ENCODE data around the gene ANXA2. TPM values are rescaled to one million over a fixed set of nuclear protein-coding genes. Genes with fewer than 3 reads are reported as not detected.

The ANXA2 gene
- total RNA-seq, 1 donor, result 3,136 TPM

DNA sequence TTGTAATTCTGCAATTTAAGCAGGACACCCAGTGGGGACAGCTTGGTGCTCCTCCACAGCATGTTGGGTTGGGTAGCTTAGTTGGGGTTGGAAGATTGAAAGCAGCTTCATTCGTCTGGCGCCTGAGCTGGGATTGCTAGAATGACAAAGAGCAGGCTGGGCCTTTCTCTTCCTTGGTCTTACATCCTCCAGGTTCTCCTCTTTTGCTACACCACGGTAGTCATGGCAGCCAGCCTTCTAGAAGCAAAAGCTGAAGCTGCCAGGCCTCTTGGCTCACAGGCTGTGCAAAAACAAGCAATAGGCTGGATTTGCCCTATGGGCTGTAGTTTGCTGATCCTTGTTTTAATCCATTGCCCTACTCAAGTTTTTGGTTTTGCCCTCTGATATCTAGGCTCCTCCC, 3.2 kb upstream of the ANXA2 start:
- TF ChIP-seq, protein P1, sequence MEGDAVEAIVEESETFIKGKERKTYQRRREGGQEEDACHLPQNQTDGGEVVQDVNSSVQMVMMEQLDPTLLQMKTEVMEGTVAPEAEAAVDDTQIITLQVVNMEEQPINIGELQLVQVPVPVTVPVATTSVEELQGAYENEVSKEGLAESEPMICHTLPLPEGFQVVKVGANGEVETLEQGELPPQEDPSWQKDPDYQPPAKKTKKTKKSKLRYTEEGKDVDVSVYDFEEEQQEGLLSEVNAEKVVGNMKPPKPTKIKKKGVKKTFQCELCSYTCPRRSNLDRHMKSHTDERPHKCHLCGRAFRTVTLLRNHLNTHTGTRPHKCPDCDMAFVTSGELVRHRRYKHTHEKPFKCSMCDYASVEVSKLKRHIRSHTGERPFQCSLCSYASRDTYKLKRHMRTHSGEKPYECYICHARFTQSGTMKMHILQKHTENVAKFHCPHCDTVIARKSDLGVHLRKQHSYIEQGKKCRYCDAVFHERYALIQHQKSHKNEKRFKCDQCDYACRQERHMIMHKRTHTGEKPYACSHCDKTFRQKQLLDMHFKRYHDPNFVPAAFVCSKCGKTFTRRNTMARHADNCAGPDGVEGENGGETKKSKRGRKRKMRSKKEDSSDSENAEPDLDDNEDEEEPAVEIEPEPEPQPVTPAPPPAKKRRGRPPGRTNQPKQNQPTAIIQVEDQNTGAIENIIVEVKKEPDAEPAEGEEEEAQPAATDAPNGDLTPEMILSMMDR (IDR thresholded peaks at IDR 0.05; ENCODE audit: insufficient read depth, low read length), result no peak
- DNase-seq (ENCODE audit: low read depth), result peak; percentile 56

GRCh38 chr15:60399931-60400330, 2.1 kb upstream of the ANXA2 start:
- peak; percentile 76 for DNase-seq (ENCODE audit: low read depth)
- TF ChIP-seq, protein P1 (IDR thresholded peaks at IDR 0.05; ENCODE audit: insufficient read depth, low read length), result no peak
- no peak overlapping the region for H3K4me3 ChIP-seq (ENCODE audit: low read depth, low read length)

More for the DNA sequence above, 3.2 kb upstream of the ANXA2 start:
- H3K4me3 ChIP-seq (ENCODE audit: low read depth, low read length), result no peak overlapping the region

- DNase-seq (ENCODE audit: low read depth), result no peak
- H3K4me3 ChIP-seq (ENCODE audit: low read depth, low read length), result peak overlapping the region; percentile 57
- TF ChIP-seq, protein P1 (IDR thresholded peaks at IDR 0.05; ENCODE audit: insufficient read depth, low read length), result no peak
These were observed 1.6 kb upstream of the ANXA2 start for GRCh38 chr15:60399246-60399915.

DNA sequence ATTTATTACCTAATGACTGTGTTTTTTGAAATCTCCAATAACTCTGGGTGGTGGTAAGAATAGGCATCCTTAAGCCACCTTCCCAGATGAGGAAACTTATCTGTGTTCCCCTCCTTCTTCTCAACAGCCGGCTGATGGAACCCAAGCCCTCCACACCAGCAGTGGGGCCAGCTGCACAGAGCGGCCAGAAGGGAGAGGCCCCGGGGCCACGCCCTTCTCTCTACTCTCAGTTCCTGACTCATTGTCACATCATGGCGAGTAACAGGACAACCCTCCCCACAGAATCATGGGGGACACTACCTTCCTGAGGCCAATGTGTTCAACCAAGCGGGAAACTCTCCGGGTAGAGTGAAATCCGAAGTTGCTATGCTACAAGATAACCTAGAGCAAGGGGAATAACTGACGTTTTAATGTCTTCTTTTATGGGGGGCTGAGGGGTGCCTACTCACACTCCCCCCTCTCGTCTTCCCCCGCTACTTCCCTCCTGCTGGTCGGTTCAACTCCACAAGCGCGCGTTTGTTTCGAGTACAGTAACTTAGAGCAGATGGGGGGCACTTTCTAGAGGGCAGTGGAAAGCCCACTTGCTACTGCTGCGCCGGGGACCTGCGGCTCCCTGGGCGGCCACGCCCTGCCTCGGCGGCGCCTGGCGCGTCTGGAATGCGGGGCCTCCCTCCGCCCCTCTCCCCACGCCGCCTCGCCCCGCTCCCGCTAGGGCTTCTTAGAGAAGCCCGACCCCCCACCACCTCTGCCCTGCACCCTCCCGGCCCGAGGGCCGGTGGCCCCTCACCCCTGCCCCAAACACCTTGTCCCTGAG, 621 bp downstream of the ANXA2 start:
- peak overlapping the region; percentile 97 for H3K4me3 ChIP-seq (ENCODE audit: low read depth, low read length)
- TF ChIP-seq, protein P1 (IDR thresholded peaks at IDR 0.05; ENCODE audit: insufficient read depth, low read length), result no peak
- DNase-seq (ENCODE audit: low read depth), result peak; percentile 70

DNA sequence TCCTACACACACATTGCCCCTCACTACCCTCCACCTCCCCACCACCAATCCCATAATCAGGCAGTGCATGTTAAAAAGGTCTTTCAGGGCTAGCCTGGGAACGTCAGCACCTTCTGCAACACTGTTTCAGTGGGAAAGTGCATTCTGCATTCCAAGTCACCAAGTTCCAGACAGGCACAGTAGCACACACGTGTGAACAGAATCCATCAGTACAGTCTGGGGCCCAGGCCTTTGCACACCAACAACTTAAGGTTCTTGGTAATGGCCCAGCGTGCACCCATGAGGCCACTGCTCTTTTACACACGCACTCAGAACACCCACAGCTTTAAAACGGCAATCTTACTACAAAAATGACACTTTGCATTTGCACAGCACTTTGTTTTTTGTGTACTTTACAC, 1.2 kb downstream of the ANXA2 start:
- TF ChIP-seq, protein P1 (IDR thresholded peaks at IDR 0.05; ENCODE audit: insufficient read depth, low read length), result no peak
- H3K4me3 ChIP-seq (ENCODE audit: low read depth, low read length), result peak overlapping the region; percentile 97
- peak; percentile 54 for DNase-seq (ENCODE audit: low read depth)

GRCh38 chr15:60396100-60396499, 1.7 kb downstream of the ANXA2 start:
- TF ChIP-seq, protein P1 (IDR thresholded peaks at IDR 0.05; ENCODE audit: insufficient read depth, low read length), result no peak
- peak; percentile 59 for DNase-seq (ENCODE audit: low read depth)
- H3K4me3 ChIP-seq (ENCODE audit: low read depth, low read length), result peak overlapping the region; percentile 97
